HCT116 (cell line): ENCODE results near the gene ZBED2. TPM values are rescaled to one million over a fixed set of nuclear protein-coding genes. Genes with fewer than 3 reads are reported as not detected.

Source experiments
- ATAC-seq: fragments of 200-7000 bp; cut with Tn5 transposase; 2 replicates; pipeline ENCODE4 v1.9.1; 2020; ENCODE audit warnings: mild to moderate bottlenecking, moderate library complexity
- BruUV-seq: library from RNA; stranded (reverse); fragments of 400-500 nt; replicated peaks from 2 replicates; lab custom pipeline; 2021; lab: Mats Ljungman, UMichigan
- CTCF ChIA-PET: fragments of 300-600 bp; sonication (Branson Sonifier 250); formaldehyde crosslinking; loops from one replicate; lab custom pipeline; 2021; ENCODE audit warnings: antibody characterized with exemption; lab: Charles Lee
- POLR2A ChIA-PET: fragments of 300-600, 350-600 bp; sonication (Branson Sonifier 250); formaldehyde crosslinking; loops from one replicate; lab custom pipeline; 2021; ENCODE audit warnings: antibody characterized with exemption; lab: Charles Lee
- RAD21 ChIA-PET, 2 experiments: fragments of 300-600 bp; sonication (Branson Sonifier 250); formaldehyde crosslinking; loops; one replicate each; lab custom pipeline; 2023; ENCODE audit warnings: low total read pairs in 2 of 2; ENCODE audit not compliant: uncharacterized antibody in 2 of 2, unreplicated experiment in 2 of 2, low non-redundant PET in 1 of 2; lab: Charles Lee
- DNase-seq: peaks from one replicate; pipeline ENCODE4 v3.0.0-alpha.2; 2010; ENCODE audit warnings: low read depth, low spot score
- H2AFZ ChIP-seq: fragments of 200-600 bp; shearing (Covaris generic), sonication (generic); 2 replicates; pipeline ENCODE4 v1.6.1; 2017; ENCODE audit warnings: low read depth, mixed run types, mixed read lengths, antibody characterized with exemption, low read length; ENCODE audit not compliant: poor library complexity, severe bottlenecking
- H3K27ac ChIP-seq: 2 replicates; pipeline ENCODE4 v1.5.1; 2012; ENCODE audit warnings: low read depth, low read length
- H3K27me3 ChIP-seq: fragments of 200-600 bp; sonication (generic); 2 replicates; pipeline ENCODE4 v1.6.1; 2016; ENCODE audit warnings: mixed run types, low read length, mixed read lengths; ENCODE audit not compliant: insufficient read depth
- H3K36me3 ChIP-seq, 2 experiments: fragments of 200-500 bp in 1 of 2; fragments of 200-600 bp in 1 of 2; sonication (Bioruptor generic) in 1 of 2; sonication (generic) in 1 of 2; 2 replicates each; pipeline versions ENCODE4 v1.5.1 to v1.6.1; 2014 to 2016; ENCODE audit warnings: low read length in 2 of 2, inconsistent platforms in 1 of 2, mixed read lengths in 1 of 2, mixed run types in 1 of 2; ENCODE audit not compliant: insufficient read depth in 2 of 2, control insufficient read depth in 1 of 2
- H3K4me1 ChIP-seq, 2 experiments: fragments of 200-600 bp in 1 of 2; sonication (generic) in 1 of 2; 2 replicates each; pipeline versions ENCODE4 v1.5.1 to v1.6.1; 2012 to 2017; ENCODE audit warnings: low read length in 2 of 2, inconsistent platforms in 1 of 2, mild to moderate bottlenecking in 1 of 2, mixed read lengths in 1 of 2, mixed run types in 1 of 2, moderate library complexity in 1 of 2; ENCODE audit not compliant: insufficient read depth in 2 of 2, control insufficient read depth in 1 of 2
- H3K4me2 ChIP-seq: fragments of 200-600 bp; sonication (generic); 2 replicates; pipeline ENCODE4 v1.6.1; 2017; ENCODE audit warnings: mixed run types, low read length, mixed read lengths
- H3K4me3 ChIP-seq, 2 experiments: fragments of 200-600 bp in 1 of 2; sonication (generic) in 1 of 2; replicated peaks in 1 of 2; 2 replicates each; pipeline ENCODE4 v1.5.1; 2011 to 2016; ENCODE audit warnings: low read length in 2 of 2, control low read depth in 1 of 2, low read depth in 1 of 2, mild to moderate bottlenecking in 1 of 2, mixed read lengths in 1 of 2, mixed run types in 1 of 2
- H3K79me2 ChIP-seq: fragments of 200-600 bp; sonication (generic); 2 replicates; pipeline ENCODE4 v1.6.1; 2017; ENCODE audit warnings: mild to moderate bottlenecking, mixed run types, low read length, moderate library complexity, mixed read lengths; ENCODE audit not compliant: insufficient read depth
- H3K9ac ChIP-seq: fragments of 200-600 bp; sonication (generic); 2 replicates; pipeline ENCODE4 v1.6.1; 2016; ENCODE audit warnings: low read length, mixed read lengths
- H3K9me2 ChIP-seq: fragments of 200-600 bp; sonication (generic), shearing (Covaris generic); 2 replicates; pipeline ENCODE4 v1.6.1; 2017; ENCODE audit warnings: mixed run types, mild to moderate bottlenecking, moderate library complexity; ENCODE audit not compliant: insufficient read depth
- H3K9me3 ChIP-seq, 2 experiments: fragments of 200-500 bp in 1 of 2; fragments of 200-600 bp in 1 of 2; sonication (Bioruptor generic) in 1 of 2; sonication (generic) in 1 of 2; 2 replicates each; pipeline ENCODE4 v1.6.1; 2014 to 2017; ENCODE audit warnings: low read length in 2 of 2, mixed read lengths in 2 of 2, inconsistent platforms in 1 of 2, low read depth in 1 of 2, mild to moderate bottlenecking in 1 of 2, mixed run types in 1 of 2, moderate library complexity in 1 of 2; ENCODE audit not compliant: control insufficient read depth in 1 of 2, insufficient read depth in 1 of 2
- H4K20me1 ChIP-seq: fragments of 200-600 bp; sonication (generic), shearing (Covaris generic); 2 replicates; pipeline ENCODE4 v1.6.1; 2017; ENCODE audit warnings: mixed run types, mild to moderate bottlenecking, moderate library complexity; ENCODE audit not compliant: insufficient read depth
- CBX3 ChIP-seq: IDR thresholded peaks from 2 replicates; pipeline ENCODE4 v1.6.1; 2012; ENCODE audit warnings: low read depth
- EGR1 ChIP-seq: IDR thresholded peaks from 2 replicates; pipeline ENCODE4 v1.6.1; 2012; ENCODE audit warnings: low read depth
- ELF1 ChIP-seq: IDR thresholded peaks from 2 replicates; pipeline ENCODE4 v1.6.1; 2012; ENCODE audit warnings: low read depth, borderline replicate concordance
- EZH2 ChIP-seq: fragments of 200-600 bp; sonication (generic); IDR thresholded peaks from 2 replicates; pipeline ENCODE4 v1.6.1; 2017; ENCODE audit warnings: antibody characterized with exemption, mixed run types
- RAD21 ChIP-seq: IDR thresholded peaks from 2 replicates; pipeline ENCODE4 v1.6.1; 2012; ENCODE audit warnings: low read depth, mild to moderate bottlenecking
- YY1 ChIP-seq: IDR thresholded peaks from 2 replicates; pipeline ENCODE4 v1.6.1; 2011; ENCODE audit warnings: low read length, low read depth, moderate library complexity, mild to moderate bottlenecking; ENCODE audit not compliant: insufficient replicate concordance; ENCODE audit errors: extremely low read depth
- ZFX ChIP-seq: fragments of 450-650 bp; IDR thresholded peaks from 2 replicates; pipeline ENCODE4 v1.6.1; 2017
- intact Hi-C: fragments of 100-400 bp; cut with micrococcal nuclease; formaldehyde crosslinking; loops from 2 replicates; pipeline ENCODE4 v1.10.0; 2022
- total RNA-seq: library from RNA; stranded (reverse); gene quantifications from one replicate; pipeline ENCODE4 v1.2.1, GENCODE V29; 2021; ENCODE audit not compliant: unreplicated experiment

ZBED2 gene
- total RNA-seq, 1 experiment from 2014 or later, result 16.1 TPM

DNA sequence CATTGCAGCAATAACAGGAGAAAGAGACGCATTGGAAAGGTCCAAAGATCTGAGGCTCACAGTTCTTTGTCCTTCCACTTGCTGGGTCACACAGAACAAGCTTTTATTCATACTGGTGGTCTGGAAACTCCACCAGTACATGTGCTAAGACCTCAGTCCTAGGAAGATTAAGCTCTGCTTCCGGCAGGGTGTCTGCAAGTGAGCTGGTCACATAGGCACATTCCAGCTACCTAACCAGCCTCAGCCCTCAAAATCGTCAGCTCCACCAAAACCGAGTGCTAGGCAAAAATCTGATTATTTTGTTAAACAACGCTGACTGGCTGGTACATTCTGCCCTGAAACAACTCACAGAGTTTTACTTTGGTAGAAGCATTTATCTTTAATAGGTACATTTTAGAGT is 2.2 kb downstream of the ZBED2 start:
- Histone ChIP-seq H3K4me3 (no peak overlapping the region), H3K36me3 (no peaks in the 10 kb centered on the region), H3K4me2 (peak overlapping the region; percentile 67), H3K27ac (no peak overlapping the region), H3K27me3 (no peaks in the 10 kb centered on the region), H2AFZ (no peak overlapping the region), H3K9me2 (no peaks in the 10 kb centered on the region), H4K20me1 (no peaks in the 10 kb centered on the region), H3K9me3 (no peaks in the 10 kb centered on the region), H3K9ac (peak overlapping the region; percentile 52), H3K79me2 (peaks cover 26% of the 10 kb centered on the region), H3K4me1 (peaks cover 33 to 80% of the 10 kb centered on the region in 2 experiments)
- ChIA-PET POLR2A (no interaction called here), RAD21 (no interaction called here), CTCF (interaction anchor here (1.4 kb wide), 1 partner anchor 15 kb away, joined by 4 read pairs; no protein-coding TSS in a partner anchor)
- intact Hi-C loops, result loop anchor here (10.0 kb wide), 1 partner anchor 282 kb away; no protein-coding TSS in a partner anchor
- no peak for TF ChIP-seq ELF1
- TF ChIP-seq YY1, result no peak
- no peak for TF ChIP-seq CBX3
- no peak for TF ChIP-seq ZFX
- TF ChIP-seq EZH2, result no peak
- no peak for TF ChIP-seq EGR1
- DNase-seq, result no peak
- BruUV-seq, result no TSS peak
- ATAC-seq, result no peak

DNA sequence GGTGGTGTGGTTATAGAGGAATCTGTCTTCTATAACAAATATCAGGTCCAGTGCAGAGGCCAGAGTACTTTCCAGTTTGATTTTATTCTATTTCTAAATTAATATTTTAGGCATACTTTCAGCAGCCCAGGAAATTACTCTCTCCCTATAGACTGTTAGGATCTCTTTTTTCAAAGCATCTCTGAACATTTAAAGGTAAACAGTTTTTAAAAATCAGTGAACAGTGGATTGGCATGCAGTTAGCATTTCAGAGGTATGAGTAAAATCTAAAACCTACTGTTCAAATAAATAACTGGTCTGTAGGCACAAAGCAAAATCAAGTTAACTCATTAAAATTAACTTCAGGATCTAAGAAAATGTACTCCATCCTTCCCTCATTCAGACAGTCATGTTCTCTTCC is 3.0 kb downstream of the ZBED2 start:
- H3K27ac ChIP-seq, result peak overlapping the region; percentile 66; the same call in 1 of the 2 replicates
- TF ChIP-seq RAD21, result no peak

More for the DNA sequence above, 3.0 kb downstream of the ZBED2 start:
- Histone ChIP-seq H3K9me2 (no peaks in the 10 kb centered on the region), H3K79me2 (peaks cover 26% of the 10 kb centered on the region), H3K9me3 (no peaks in the 10 kb centered on the region; a peak in 1 of 4 replicates), H3K4me3 (no peak overlapping the region), H2AFZ (no peak overlapping the region), H3K9ac (peak overlapping the region; percentile 16; the same call in 1 of the 2 replicates), H4K20me1 (no peaks in the 10 kb centered on the region), H3K27me3 (no peaks in the 10 kb centered on the region), H3K36me3 (no peaks in the 10 kb centered on the region), H3K4me1 (peaks cover 33 to 87% of the 10 kb centered on the region in 2 experiments), H3K4me2 (no peak overlapping the region)
- intact Hi-C loops, result loop anchor here (10.0 kb wide), 1 partner anchor 283 kb away; no protein-coding TSS in a partner anchor
- POLR2A ChIA-PET, result no interaction called here
- ATAC-seq, result no peak
- RAD21 ChIA-PET, result interaction anchor here in 1 of 2 experiments (0.7 kb wide), 1 partner anchor 19 kb away, joined by 3 read pairs; no protein-coding TSS in a partner anchor
- DNase-seq, result no peak
- no TSS peak for BruUV-seq
- CTCF ChIA-PET, result no interaction called here
